Type B pancreatic cell (in vitro differentiated cells): ENCODE results near the gene NDUFA8. TPM values are rescaled to one million over a fixed set of nuclear protein-coding genes. Genes with fewer than 3 reads are reported as not detected.

ENCODE experiments used
- DNase-seq: peaks from one replicate; pipeline ENCODE4 v3.0.0; 2021; ENCODE audit warnings: mixed read lengths; ENCODE audit not compliant: unreplicated experiment; ENCODE audit errors: extremely low spot score
- H3K27ac Mint-ChIP-seq: 2 replicates; pipeline ENCODE4 v1.8.0; 2021; ENCODE audit warnings: mild to moderate bottlenecking, mixed read lengths
- H3K27me3 Mint-ChIP-seq: 2 replicates; pipeline ENCODE4 v1.8.0; 2021; ENCODE audit warnings: mixed read lengths
- H3K36me3 Mint-ChIP-seq: 2 replicates; pipeline ENCODE4 v1.8.0; 2021; ENCODE audit warnings: mixed read lengths
- H3K4me1 Mint-ChIP-seq: one replicate; pipeline ENCODE4 v1.8.0; 2021; ENCODE audit warnings: mixed read lengths; ENCODE audit not compliant: unreplicated experiment
- H3K4me3 Mint-ChIP-seq: 2 replicates; pipeline ENCODE4 v1.8.0; 2021; ENCODE audit warnings: mild to moderate bottlenecking, mixed read lengths
- H3K9me3 Mint-ChIP-seq: 2 replicates; pipeline ENCODE4 v1.8.0; 2021; ENCODE audit warnings: mixed read lengths
- CTCF ChIP-seq: fragments of 200-600 bp; sonication (generic); conservative IDR thresholded peaks from 2 replicates; pipeline ENCODE4 v1.5.0; 2021; ENCODE audit warnings: antibody characterized with exemption, mild to moderate bottlenecking
- total RNA-seq: library from RNA; stranded (reverse); gene quantifications from 2 replicates; pipeline ENCODE4 v1.2.1, GENCODE V29; 2021; ENCODE audit warnings: low replicate concordance

The NDUFA8 gene
- total RNA-seq, 1 donor from 2014 or later: 65.4 TPM

GRCh38 chr9:122204055-122204454 lies 44.5 kb upstream of the NDUFA8 start:
- H3K36me3 Mint-ChIP-seq: no peaks in the 10 kb centered on the region
- TF ChIP-seq CTCF: no peak
- peaks cover 29% of the 10 kb centered on the region for H3K27me3 Mint-ChIP-seq

GRCh38 chr9:122202111-122202510 lies 42.5 kb upstream of the NDUFA8 start:
- DNase-seq: no peak
- H3K4me1 Mint-ChIP-seq: peaks cover 9% of the 10 kb centered on the region
- no peak overlapping the region for H3K4me3 Mint-ChIP-seq
- no peak for TF ChIP-seq CTCF
- no peak overlapping the region for H3K27ac Mint-ChIP-seq
- no peaks in the 10 kb centered on the region for H3K36me3 Mint-ChIP-seq
- H3K9me3 Mint-ChIP-seq: no peaks in the 10 kb centered on the region
- H3K27me3 Mint-ChIP-seq: peaks cover 13% of the 10 kb centered on the region

More at GRCh38 chr9:122204055-122204454, 44.5 kb upstream of the NDUFA8 start:
- Mint-ChIP-seq H3K4me1 (peaks cover 7% of the 10 kb centered on the region), H3K27ac (no peak overlapping the region), H3K9me3 (no peaks in the 10 kb centered on the region), H3K4me3 (no peak overlapping the region)
- DNase-seq: no peak

- H3K27ac Mint-ChIP-seq: no peak overlapping the region
- no peaks in the 10 kb centered on the region for H3K9me3 Mint-ChIP-seq
- no peaks in the 10 kb centered on the region for H3K36me3 Mint-ChIP-seq
- no peak for TF ChIP-seq CTCF
- DNase-seq: no peak
- H3K4me1 Mint-ChIP-seq: peaks cover 7% of the 10 kb centered on the region
- H3K4me3 Mint-ChIP-seq: no peak overlapping the region
- H3K27me3 Mint-ChIP-seq: peaks cover 8% of the 10 kb centered on the region
These were observed 42.1 kb upstream of the NDUFA8 start for GRCh38 chr9:122201641-122202040.

- peaks cover 5% of the 10 kb centered on the region for H3K27me3 Mint-ChIP-seq
- H3K9me3 Mint-ChIP-seq: no peaks in the 10 kb centered on the region
- H3K4me1 Mint-ChIP-seq: peaks cover 6% of the 10 kb centered on the region
- H3K36me3 Mint-ChIP-seq: no peaks in the 10 kb centered on the region
- no peak overlapping the region for H3K27ac Mint-ChIP-seq
- no peak for DNase-seq
- no peak for TF ChIP-seq CTCF
- no peak overlapping the region for H3K4me3 Mint-ChIP-seq
These were observed 41.5 kb upstream of the NDUFA8 start for GRCh38 chr9:122200960-122201595.

- TF ChIP-seq CTCF: no peak
- no peak for DNase-seq
- no peak overlapping the region for H3K4me3 Mint-ChIP-seq
- peaks cover 6% of the 10 kb centered on the region for H3K27me3 Mint-ChIP-seq
- H3K4me1 Mint-ChIP-seq: peaks cover 9% of the 10 kb centered on the region
- no peak overlapping the region for H3K27ac Mint-ChIP-seq
- H3K36me3 Mint-ChIP-seq: no peaks in the 10 kb centered on the region
- no peaks in the 10 kb centered on the region for H3K9me3 Mint-ChIP-seq
These were observed 38.3 kb upstream of the NDUFA8 start for GRCh38 chr9:122197882-122198281.
